K562 (cell line): ENCODE results near the gene CNPY4. TPM values are rescaled to one million over a fixed set of nuclear protein-coding genes. Genes with fewer than 3 reads are reported as not detected.

ENCODE experiments used
- ATAC-seq: fragments of 200-7000 bp; cut with Tn5 transposase; 3 replicates; pipeline ENCODE4 v1.9.1; 2020; ENCODE audit warnings: moderate library complexity
- BruUV-seq: library from RNA; stranded (reverse); fragments of 400-500 nt; replicated peaks from 2 replicates; lab custom pipeline; 2021; lab: Mats Ljungman, UMichigan
- CTCF ChIA-PET: fragments of 300-600 bp; formaldehyde crosslinking; extraction: SDS; loops from one replicate; lab custom pipeline; 2021; ENCODE audit warnings: low intra/inter-chr PET ratio; lab: Yijun Ruan, JAX
- POLR2A ChIA-PET: fragments of 300-600, 350-650 bp; sonication (Branson Sonifier 250); formaldehyde crosslinking; extraction: SDS; loops from one replicate; lab custom pipeline; 2021; ENCODE audit warnings: antibody characterized with exemption, inconsistent platforms; lab: Yijun Ruan, JAX
- DNase-seq, 4 experiments: peaks; one replicate each; pipeline versions ENCODE4 v3.0.0 to v3.0.0-alpha.2; 2011 to 2018; ENCODE audit warnings: low spot score in 3 of 4, mixed read lengths in 3 of 4; ENCODE audit errors: extremely low read depth in 1 of 4
- FAIRE-seq: peaks from 2 replicates; lab custom pipeline; 2011; peaks lifted over from hg19 to GRCh38; lab: Jason Lieb, UNC
- H2AFZ ChIP-seq: 2 replicates; pipeline ENCODE4 v1.6.0; 2011; ENCODE audit warnings: low read depth, low read length, control low read depth, inconsistent platforms
- H3K27ac ChIP-seq: fragments of 200-600 bp; 3 replicates; pipeline ENCODE4 v1.8.0; 2011; ENCODE audit warnings: low read depth, mild to moderate bottlenecking, control low read depth, inconsistent platforms, low read length, moderate library complexity, mixed read lengths; ENCODE audit errors: extremely low read depth
- H3K27me3 ChIP-seq, 2 experiments: fragments of 300-600 bp in 1 of 2; 2 replicates in 1 of 2; 3 replicates in 1 of 2; pipeline versions ENCODE4 v1.6.0 to v1.8.0; 2011; ENCODE audit warnings: inconsistent platforms in 2 of 2, low read length in 2 of 2, mild to moderate bottlenecking in 1 of 2, mixed read lengths in 1 of 2, moderate library complexity in 1 of 2; ENCODE audit not compliant: control insufficient read depth in 2 of 2, insufficient read depth in 2 of 2
- H3K36me3 ChIP-seq: fragments of 300-600 bp; 3 replicates; pipeline ENCODE4 v1.8.0; 2011; ENCODE audit warnings: mild to moderate bottlenecking, low read length, inconsistent platforms; ENCODE audit not compliant: control insufficient read depth, insufficient read depth
- H3K4me1 ChIP-seq, 2 experiments: fragments of 200-600 bp in 1 of 2; replicated peaks in 1 of 2; 2 replicates in 1 of 2; 3 replicates in 1 of 2; pipeline versions ENCODE4 v1.5.1 to v1.8.0; 2011; ENCODE audit warnings: inconsistent platforms in 2 of 2, low read length in 2 of 2, mild to moderate bottlenecking in 1 of 2, mixed read lengths in 1 of 2, moderate library complexity in 1 of 2; ENCODE audit not compliant: control insufficient read depth in 2 of 2, insufficient read depth in 2 of 2
- H3K4me2 ChIP-seq: 2 replicates; pipeline ENCODE4 v1.6.1; 2011; ENCODE audit warnings: low read length, control low read depth, inconsistent platforms, mixed read lengths; ENCODE audit not compliant: insufficient read depth
- H3K4me3 ChIP-seq: fragments of 200-600 bp; sonication (generic), shearing (Covaris generic); 2 replicates; pipeline ENCODE4 v1.5.1; 2016; ENCODE audit warnings: control low read depth, inconsistent platforms
- H3K79me2 ChIP-seq: fragments of 200-600 bp; 3 replicates; pipeline ENCODE4 v1.8.0; 2011; ENCODE audit warnings: low read length, inconsistent platforms; ENCODE audit not compliant: control insufficient read depth, insufficient read depth
- H3K9ac ChIP-seq, 2 experiments: 2 replicates each; pipeline versions ENCODE4 v1.6.0 to v1.6.1; 2011; ENCODE audit warnings: low read depth in 2 of 2, low read length in 2 of 2, control low read depth in 1 of 2, inconsistent platforms in 1 of 2, mild to moderate bottlenecking in 1 of 2, mixed read lengths in 1 of 2; ENCODE audit not compliant: insufficient read depth in 1 of 2
- H3K9me1 ChIP-seq: one replicate; pipeline ENCODE4 v1.6.0; 2011; ENCODE audit warnings: inconsistent platforms, mild to moderate bottlenecking, low read length, moderate library complexity; ENCODE audit not compliant: control insufficient read depth, insufficient read depth
- H3K9me3 ChIP-seq: replicated peaks from 2 replicates; pipeline ENCODE4 v1.5.1; 2011; ENCODE audit warnings: low read depth, low read length, inconsistent platforms; ENCODE audit not compliant: control insufficient read depth, insufficient read depth
- H4K20me1 ChIP-seq: replicated peaks from 2 replicates; pipeline ENCODE4 v1.6.1; 2011; ENCODE audit warnings: low read length, inconsistent platforms, mixed read lengths; ENCODE audit not compliant: control insufficient read depth, insufficient read depth
- BRCA1 ChIP-seq, 2 experiments: fragments of 450-650 bp in 1 of 2; sonication (generic) in 1 of 2; formaldehyde crosslinking in 1 of 2; IDR thresholded peaks; 2 replicates each; pipeline versions ENCODE4 v1.5.0 to v1.6.1; 2017 to 2020; ENCODE audit warnings: mild to moderate bottlenecking in 1 of 2, missing genetic modification reagents in 1 of 2
- CREB3L1 ChIP-seq: fragments of 450-650 bp; IDR thresholded peaks from 2 replicates; pipeline ENCODE4 v1.6.1; 2014; ENCODE audit warnings: low read depth, mild to moderate bottlenecking, moderate library complexity, borderline replicate concordance
- IFI16 ChIP-seq: fragments of 250-450 bp; sonication (Bioruptor Pico); IDR thresholded peaks from 2 replicates; pipeline ENCODE4 v2.1.2; 2022; ENCODE audit warnings: mild to moderate bottlenecking, inconsistent platforms
- MECOM ChIP-seq: fragments of 250-450 bp; sonication (Bioruptor Pico); IDR thresholded peaks from 2 replicates; pipeline ENCODE4 v1.8.0; 2022; ENCODE audit warnings: inconsistent platforms
- NFIC ChIP-seq: fragments of 450-650 bp; IDR thresholded peaks from 2 replicates; pipeline ENCODE4 v1.6.1; 2017; ENCODE audit warnings: mild to moderate bottlenecking, inconsistent platforms
- NFYB ChIP-seq: IDR thresholded peaks from 2 replicates; pipeline ENCODE4 v1.6.1; 2011; ENCODE audit warnings: mild to moderate bottlenecking, moderate library complexity; ENCODE audit not compliant: insufficient read length; ENCODE audit errors: extremely low read depth
- NR1H2 ChIP-seq: sonication (generic); formaldehyde crosslinking; IDR thresholded peaks from 2 replicates; pipeline ENCODE4 v1.4.0; 2020; ENCODE audit warnings: mild to moderate bottlenecking, missing genetic modification reagents
- PREB ChIP-seq: sonication (generic); formaldehyde crosslinking; IDR thresholded peaks from 2 replicates; pipeline ENCODE4 v1.8.1; 2023; ENCODE audit warnings: mild to moderate bottlenecking, missing genetic modification reagents
- RAD21 ChIP-seq, 2 experiments: fragments of 250-450 bp in 1 of 2; fragments of 450-650 bp in 1 of 2; sonication (Bioruptor Pico) in 1 of 2; formaldehyde crosslinking in 1 of 2; IDR thresholded peaks in 1 of 2; conservative IDR thresholded peaks in 1 of 2; 2 replicates each; pipeline versions ENCODE4 v1.4.0 to v1.8.0; 2020 to 2022; ENCODE audit warnings: mild to moderate bottlenecking in 2 of 2, moderate library complexity in 1 of 2
- SMC3 ChIP-seq: conservative IDR thresholded peaks from 2 replicates; pipeline ENCODE4 v1.6.1; 2011; ENCODE audit warnings: low read depth, low read length, improper control_type of control experiment; ENCODE audit not compliant: insufficient read depth
- ZKSCAN3 ChIP-seq: fragments of 250-450 bp; sonication (Bioruptor Pico); IDR thresholded peaks from 2 replicates; pipeline ENCODE4 v1.4.0; 2020
- ZNF12 ChIP-seq: sonication (generic); formaldehyde crosslinking; IDR thresholded peaks from 2 replicates; pipeline ENCODE4 v1.4.0; 2020; ENCODE audit warnings: mild to moderate bottlenecking, missing genetic modification reagents
- ZNF143 ChIP-seq: sonication (generic); formaldehyde crosslinking; IDR thresholded peaks from 2 replicates; pipeline ENCODE4 v1.9.0; 2022; ENCODE audit warnings: mild to moderate bottlenecking, missing genetic modification reagents
- ZNF24 ChIP-seq: fragments of 450-650 bp; IDR thresholded peaks from 2 replicates; pipeline ENCODE4 v1.6.1; 2016
- ZNF263 ChIP-seq: sonication (generic); formaldehyde crosslinking; IDR thresholded peaks from 2 replicates; pipeline ENCODE4 v1.8.0; 2022; ENCODE audit warnings: mild to moderate bottlenecking, missing genetic modification reagents, borderline replicate concordance
- ZZZ3 ChIP-seq: fragments of 450-650 bp; IDR thresholded peaks from 2 replicates; pipeline ENCODE4 v1.6.1; 2016; ENCODE audit warnings: antibody characterized with exemption, mild to moderate bottlenecking, moderate library complexity
- WGBS: fragments of 100-300 bp; shearing (Covaris generic); methylation state at CpG from one replicate; pipeline ENCODE4 v1.1.6; 2016; ENCODE audit warnings: low coverage, mixed read lengths; ENCODE audit not compliant: insufficient coverage; ENCODE audit errors: missing lambda C conversion rate; 5-methylcytosine and 5-hydroxymethylcytosine counted together
- in situ Hi-C: fragments of 300-500 bp; cut with MboI; formaldehyde crosslinking; loops from 4 replicates; pipeline ENCODE4 v1.15.0; 2018; ENCODE audit warnings: inconsistent platforms, mixed read lengths
- intact Hi-C: fragments of 100-400 bp; cut with micrococcal nuclease; formaldehyde crosslinking; loops from 2 replicates; pipeline ENCODE4 v1.14.2; 2022
- polyA plus RNA-seq, 8 experiments: library from polyadenylated mRNA; depleted of rRNA in 4 of 8; stranded (reverse) in 5 of 8; unstranded in 3 of 8; fragments of >200 nt; fragmentation: Nextera tagmentation in 2 of 8; fragmentation: Illumina TruSeq in 1 of 8; extraction: Ambion mirVana in 2 of 8; extraction: Trizol in 1 of 8; gene quantifications; 2 replicates each; pipeline versions ENCODE4 v1.2.1 to v1.2.3, GENCODE V29; 2011 to 2014; ENCODE audit warnings: inconsistent platforms in 1 of 8, missing spikeins in 1 of 8
- total RNA-seq, 7 experiments: library from RNA; depleted of rRNA in 6 of 7; stranded (reverse); fragments of >200 nt in 6 of 7; fragmentation: Illumina TruSeq in 2 of 7; extraction: Trizol in 2 of 7; gene quantifications; 2 replicates each; pipeline versions ENCODE4 v1.2.1 to v1.2.3, GENCODE V29; 2011 to 2021; ENCODE audit warnings: low replicate concordance in 1 of 7

The CNPY4 gene
- total and polyA plus RNA-seq, 9 of the 15 experiments (the other 6 are each of a cell fraction or from before 2014, with no cell fraction given) = 1.9 to 11.2 (median 7.0) TPM

- TF ChIP-seq NR1H2 (CRISPR knock-in tag) (0 out of 2 replicates have a peak, but pooled peaks have one; percentile 55), NFYB (no peak), ZZZ3 (no peak), MECOM (CRISPR knock-in tag) (no peak), ZNF143 (0 out of 2 replicates have a peak, but pooled peaks have one; percentile 25), BRCA1 (IDR thresholded peaks at IDR 0.05) (no peak), BRCA1 (CRISPR knock-in tag; IDR thresholded peaks at IDR 0.05) (0 out of 2 replicates have a peak, but pooled peaks have one; percentile 32), PREB (CRISPR knock-in tag) (0 out of 2 replicates have a peak, but pooled peaks have one; percentile 52), ZNF12 (no peak)
These were observed 8.6 kb downstream of the CNPY4 start (continued) for GRCh38 chr7:100127866-100128636.

- no peak for FAIRE-seq
- intact Hi-C loops = loop anchor here (5.0 kb wide), 2 partner anchors 81 to 151 kb away; partner anchors contain the start of genes AZGP1 and ZSCAN21
- no peak for DNase-seq
- H3K27me3 ChIP-seq = no peaks in the 10 kb centered on the region; a peak in 1 of 5 replicates
- H3K4me1 ChIP-seq = peaks cover 28 to 46% of the 10 kb centered on the region in 2 experiments
- peaks cover 22% of the 10 kb centered on the region for H3K79me2 ChIP-seq
- ATAC-seq = no peak
- CTCF ChIA-PET = interaction anchor here (0.9 kb wide), 1 partner anchor 215 kb away, joined by 3 read pairs; no protein-coding TSS in a partner anchor
- no peak overlapping the region for H3K9ac ChIP-seq
- no peak overlapping the region for H3K27ac ChIP-seq
- H4K20me1 ChIP-seq = no peaks in the 10 kb centered on the region
- in situ Hi-C loops = loop anchor here (5.0 kb wide), 2 partner anchors 136 to 211 kb away; partner anchors contain the start of gene TRIM4
- no peak overlapping the region for H3K4me3 ChIP-seq
- POLR2A ChIA-PET = interaction anchor here (0.6 to 1.9 kb wide), 8 partner anchors 10 to 584 kb away, joined by 3 to 7 read pairs (median 3); partner anchors contain the start of gene LAMTOR4
- BruUV-seq = no TSS peak
- H3K9me3 ChIP-seq = no peaks in the 10 kb centered on the region
- no peaks in the 10 kb centered on the region for H3K36me3 ChIP-seq
- H3K4me2 ChIP-seq = no peak overlapping the region
- no peak overlapping the region for H2AFZ ChIP-seq
- H3K9me1 ChIP-seq = no peaks in the 10 kb centered on the region
- WGBS = 38% methylated on average over 1 of the region's 1 CpG
- TF ChIP-seq ZNF24 = no peak
- no peak for TF ChIP-seq SMC3
- TF ChIP-seq IFI16 (CRISPR knock-in tag) = no peak
- TF ChIP-seq RAD21 (CRISPR knock-in tag; conservative IDR thresholded peaks at IDR 0.05 in 1 of 2, IDR thresholded peaks at IDR 0.05 in 1 of 2) = no peak
- no peak for TF ChIP-seq NFIC
- no peak for TF ChIP-seq CREB3L1
- TF ChIP-seq ZNF263 (CRISPR knock-in tag) = no peak
- TF ChIP-seq ZKSCAN3 (CRISPR knock-in tag) = no peak
These were observed 9.2 kb downstream of the CNPY4 start for GRCh38 chr7:100128637-100128963.
